Glomerular visceral epithelial cell (primary cell): ENCODE data around the gene SPINDOC.
"Not testable (repeated sequence)": the region's sequence is repeated elsewhere in the genome, so short reads cannot be mapped to it uniquely, and the experiment has no call there.

Experiments used
- DNase-seq: peaks from one replicate; pipeline ENCODE4 v3.0.0-alpha.2; 2016; ENCODE audit errors: extremely low spot score

SPINDOC gene

DNA sequence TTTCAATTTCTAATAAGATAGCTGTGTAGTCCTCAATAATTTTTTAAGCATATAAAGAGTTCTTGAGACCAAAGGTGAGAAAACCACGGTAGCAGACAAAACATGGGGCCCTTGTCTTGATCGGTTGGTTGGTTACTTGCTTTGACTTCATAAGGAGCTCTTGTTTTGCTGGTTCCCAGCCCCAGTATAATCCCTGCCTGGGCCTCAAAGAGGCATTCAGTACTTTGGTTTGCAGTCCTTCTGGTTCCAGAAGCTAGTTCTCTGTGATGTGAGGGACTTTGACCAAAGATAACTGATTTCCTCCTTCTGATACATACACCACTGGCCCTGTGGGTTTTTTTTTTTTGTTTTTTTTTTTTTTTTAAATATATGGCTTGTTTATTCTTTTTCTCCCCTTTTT, 42.7 kb downstream of the SPINDOC start:
- DNase-seq, result no peak

DNA sequence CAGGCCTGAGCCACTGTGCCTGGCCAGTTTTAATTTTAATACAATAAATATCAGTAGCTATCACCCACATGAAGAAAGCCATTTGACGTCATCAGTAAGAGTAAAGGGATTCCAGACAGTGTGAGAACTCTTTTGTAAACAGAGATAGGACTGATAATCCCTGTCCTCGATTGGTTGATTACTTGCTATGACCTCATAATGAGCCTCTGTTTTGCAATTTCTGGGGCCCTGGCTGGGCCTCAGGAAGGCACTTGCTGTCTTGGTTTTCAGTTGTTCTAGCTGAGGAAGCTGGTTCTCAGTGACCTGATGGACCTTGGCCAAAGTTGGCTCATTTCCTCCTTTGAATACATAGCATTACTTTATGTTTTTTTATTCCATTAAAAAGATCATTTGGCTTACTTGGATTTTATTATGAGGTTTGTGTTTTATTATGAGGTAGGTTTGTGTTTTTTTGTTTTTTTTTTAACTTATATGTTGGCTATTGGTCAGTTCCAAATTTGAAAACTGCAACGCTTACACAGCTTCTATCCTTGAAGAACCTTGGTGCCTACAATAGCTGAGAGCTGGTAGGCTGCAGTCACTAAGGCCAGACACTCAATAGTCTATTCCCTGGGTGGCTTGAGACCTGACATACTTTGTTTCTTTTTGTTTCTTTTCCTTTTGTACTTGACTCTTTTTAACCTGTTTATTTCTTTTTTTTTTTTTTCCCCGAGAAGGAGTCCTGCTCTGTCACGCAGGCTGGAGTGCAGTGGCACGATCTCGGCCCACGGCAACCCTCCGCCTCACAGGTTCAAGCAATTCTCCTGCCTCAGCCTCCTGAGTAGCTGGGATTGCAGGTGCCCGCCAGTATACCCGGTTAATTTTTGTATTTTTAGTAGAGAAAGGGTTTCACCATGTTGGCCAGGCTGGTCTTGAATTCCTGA, 45.6 kb downstream of the SPINDOC start:
- DNase-seq, result no peak

- no peak for DNase-seq
Observed at GRCh38 chr11:63862923-63863322, 49.7 kb downstream of the SPINDOC start.

GRCh38 chr11:63863620-63864019, 50.4 kb downstream of the SPINDOC start:
- not testable (repeated sequence) for DNase-seq

GRCh38 chr11:63866211-63866610, 53.0 kb downstream of the SPINDOC start:
- DNase-seq, result peak; percentile 51

DNA sequence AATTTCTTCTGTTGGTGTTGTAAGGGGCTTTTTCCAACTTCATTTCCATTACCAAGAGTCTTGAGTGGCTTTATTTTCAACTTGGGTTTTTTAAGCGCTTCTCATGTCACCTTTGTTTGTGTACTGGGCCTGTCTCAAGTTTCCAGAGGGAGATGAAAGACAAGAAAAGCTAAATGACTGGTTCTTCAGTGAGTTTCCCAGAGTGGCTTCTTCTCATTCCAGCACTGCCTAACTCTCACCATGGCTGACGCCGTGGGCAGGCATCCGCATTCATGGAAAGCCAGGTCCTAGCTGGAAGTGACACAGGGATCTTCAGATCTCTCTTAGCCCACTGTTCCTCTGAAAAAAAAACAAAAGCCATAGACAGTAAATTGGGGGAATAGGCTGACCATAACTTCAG, 54.3 kb downstream of the SPINDOC start:
- no peak for DNase-seq

GRCh38 chr11:63868399-63869064, 55.3 kb downstream of the SPINDOC start:
- DNase-seq, result no peak

- DNase-seq, result no peak
Observed at GRCh38 chr11:63869171-63869591, 55.9 kb downstream of the SPINDOC start.

DNA sequence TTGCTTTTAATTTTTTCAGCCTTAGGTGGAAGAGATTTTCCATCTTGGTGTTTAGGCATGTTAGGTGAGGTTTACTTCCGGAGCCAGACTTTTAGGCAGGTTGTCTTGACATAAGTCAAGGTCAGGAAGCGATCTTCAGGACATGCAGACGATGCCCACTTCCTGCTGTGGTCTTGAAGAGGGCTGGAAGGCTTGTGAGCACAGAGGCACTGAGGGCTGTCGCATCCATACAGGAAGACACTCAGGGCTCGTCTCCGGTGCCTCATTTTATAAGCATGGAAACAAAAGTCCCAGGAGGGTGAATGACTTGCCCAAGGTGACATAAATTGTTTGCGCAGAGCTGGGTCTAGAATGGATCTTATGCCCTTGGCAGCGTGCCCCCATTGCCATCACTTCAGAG, 56.4 kb downstream of the SPINDOC start:
- no peak for DNase-seq

DNA sequence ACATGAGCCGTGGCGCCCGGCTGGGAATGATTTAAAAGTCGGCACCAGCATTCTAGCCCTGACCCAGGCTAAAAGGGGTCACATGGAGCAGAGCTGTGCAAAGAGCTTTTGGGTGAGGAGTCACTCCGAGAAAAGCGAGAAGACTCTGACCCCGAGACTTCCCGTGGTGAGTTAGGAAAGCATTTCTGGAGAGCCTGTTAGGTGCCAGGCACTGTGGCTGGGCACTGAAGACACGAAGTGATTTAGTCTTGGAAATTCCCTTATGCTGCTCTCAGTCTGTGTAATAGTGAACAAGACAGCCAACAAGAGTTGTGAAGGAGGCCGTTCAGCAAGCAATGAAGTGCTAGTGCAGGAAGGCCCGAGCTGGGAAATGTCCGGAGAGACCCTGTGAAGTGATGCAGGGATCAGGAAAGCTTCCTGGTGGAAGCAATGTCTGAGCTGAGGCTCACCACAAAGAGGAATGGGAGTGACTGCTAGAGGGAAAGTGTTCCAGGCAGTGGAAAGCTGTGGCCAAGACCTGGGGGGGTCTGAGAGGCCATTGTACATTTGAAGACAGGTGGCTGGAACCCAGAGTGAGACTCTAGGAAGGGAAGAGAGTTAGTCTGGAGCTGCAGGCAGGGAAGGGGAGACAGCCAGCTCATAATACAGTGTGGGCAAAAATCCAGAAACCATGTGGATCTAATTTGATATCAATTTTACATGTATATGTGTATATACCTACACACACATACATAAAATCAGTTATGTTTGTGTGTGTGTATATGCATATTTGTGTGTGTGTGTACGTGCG, 57.3 kb downstream of the SPINDOC start:
- DNase-seq, result peak; percentile 12

- DNase-seq, result peak; percentile 92
Observed at GRCh38 chr11:63871962-63872799, 58.9 kb downstream of the SPINDOC start.

DNA sequence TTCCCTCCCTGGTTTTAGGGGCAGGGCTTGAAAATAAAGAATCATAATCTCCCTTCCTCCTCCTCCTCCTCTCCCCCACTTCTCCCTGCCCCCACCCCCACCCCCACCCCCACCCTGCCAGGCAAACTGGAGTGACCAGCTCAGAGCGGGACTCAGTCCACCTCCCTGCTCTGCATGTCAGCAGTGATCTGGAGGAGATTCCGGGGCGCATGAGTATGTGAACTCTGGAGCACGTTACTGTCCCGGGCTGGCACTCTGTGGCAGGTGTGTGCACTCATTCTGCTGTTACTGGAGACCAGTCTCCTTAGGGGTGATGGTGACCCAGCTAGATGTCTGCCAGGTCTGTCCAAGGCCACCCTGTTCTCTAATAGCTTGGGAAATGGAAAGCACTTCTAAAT, 59.5 kb downstream of the SPINDOC start:
- no peak for DNase-seq

DNA sequence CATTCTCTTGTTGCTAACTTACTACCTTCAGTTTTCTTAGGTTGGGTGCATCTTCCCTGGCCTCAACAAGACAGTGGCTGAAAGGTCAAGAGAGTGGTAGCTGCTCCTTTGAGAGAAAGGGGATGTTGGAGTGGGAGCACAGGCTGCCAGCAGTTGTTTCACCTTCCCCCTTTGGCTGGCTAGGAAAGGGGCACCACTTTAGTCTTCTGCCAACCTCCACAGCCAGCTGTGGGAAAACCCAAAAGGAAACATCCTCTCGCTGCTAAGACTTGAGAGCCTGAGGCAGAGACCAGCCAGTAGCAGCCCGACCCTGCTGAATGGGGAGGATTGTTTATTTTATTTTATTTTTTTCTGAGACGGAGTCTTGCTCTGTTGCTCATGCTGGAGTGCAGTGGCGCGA, 60.1 kb downstream of the SPINDOC start:
- no peak for DNase-seq

DNA sequence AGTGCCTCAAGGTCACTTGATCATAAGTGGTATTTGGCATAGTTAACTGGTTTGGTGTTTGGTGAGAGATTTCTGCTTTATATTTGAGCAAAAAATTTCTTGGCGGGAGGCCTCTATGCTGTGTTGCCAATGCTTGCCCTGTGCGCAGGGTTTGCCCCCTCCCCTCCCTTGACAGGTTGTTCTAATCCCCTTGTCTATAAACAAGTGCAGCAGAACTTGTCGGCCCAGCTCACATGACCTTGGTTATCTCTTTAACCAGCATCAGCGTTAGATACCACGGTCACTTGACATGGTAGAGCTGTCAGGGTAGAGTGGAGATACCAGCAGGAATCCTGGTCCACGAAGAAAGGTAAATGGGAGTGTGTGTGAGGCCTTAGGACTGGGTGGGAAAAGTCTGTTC, 61.3 kb downstream of the SPINDOC start:
- no peak for DNase-seq

- no peak for DNase-seq
Observed at GRCh38 chr11:63875506-63876065, 62.3 kb downstream of the SPINDOC start.

DNA sequence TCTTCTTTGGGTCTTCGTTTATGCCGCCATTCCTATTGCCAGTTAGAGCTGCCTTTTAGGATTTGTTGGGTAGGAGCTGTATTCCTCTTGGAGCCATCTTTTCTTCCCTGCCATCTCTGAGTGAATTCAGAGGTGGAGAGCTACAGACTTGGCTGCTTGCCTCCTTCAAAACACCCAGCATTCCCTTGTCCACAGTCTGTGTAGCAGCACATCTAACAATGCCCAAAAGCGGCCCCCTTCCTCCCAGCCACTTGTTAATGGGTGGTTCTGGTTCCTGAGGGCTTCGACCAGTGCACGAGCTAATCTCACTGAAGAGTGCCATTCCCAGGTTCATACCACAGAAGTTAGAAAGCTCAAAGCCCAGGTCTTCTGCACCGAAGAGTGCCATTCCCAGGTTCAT, 63.4 kb downstream of the SPINDOC start:
- no peak for DNase-seq
